HEK293 (cell line): Measurements from ENCODE around the gene SBF2.
"Not testable (repeated sequence)": the region's sequence is repeated elsewhere in the genome, so short reads cannot be mapped to it uniquely, and the experiment has no call there.

Source experiments
- CTCF ChIA-PET: fragments of 350-600 bp; formaldehyde crosslinking; extraction: SDS; loops from one replicate; lab custom pipeline; 2021; ENCODE audit warnings: antibody characterized with exemption; lab: Yijun Ruan, JAX
- POLR2A ChIA-PET: fragments of 300-600 bp; formaldehyde crosslinking; extraction: SDS; loops from one replicate; lab custom pipeline; 2020; ENCODE audit warnings: antibody characterized with exemption, inconsistent platforms; lab: Yijun Ruan, JAX
- H3K27ac ChIP-seq: fragments of 200-500 bp; sonication (Bioruptor generic); 2 replicates; pipeline ENCODE4 v1.5.1; 2014; ENCODE audit warnings: low read depth, low read length, control low read depth, inconsistent platforms; ENCODE audit errors: extremely low read depth
- H3K36me3 ChIP-seq, 2 experiments: fragments of 200-500 bp in 1 of 2; sonication (Bioruptor generic) in 1 of 2; 1 replicate in 1 of 2; 2 replicates in 1 of 2; pipeline ENCODE4 v1.5.1; 2014 to 2017; ENCODE audit warnings: inconsistent platforms in 2 of 2, low read length in 2 of 2; ENCODE audit not compliant: control insufficient read depth in 2 of 2, insufficient read depth in 1 of 2
- H3K4me1 ChIP-seq: fragments of 200-500 bp; sonication (Bioruptor generic); 2 replicates; pipeline ENCODE4 v1.5.1; 2014; ENCODE audit warnings: mild to moderate bottlenecking, low read length, inconsistent platforms; ENCODE audit not compliant: control insufficient read depth, insufficient read depth
- H3K4me3 ChIP-seq: 2 replicates; pipeline ENCODE4 v1.5.1; 2011; ENCODE audit warnings: low read depth, mild to moderate bottlenecking, control low read depth, low read length, moderate library complexity
- H3K9me3 ChIP-seq: fragments of 200-500 bp; sonication (Bioruptor generic); 2 replicates; pipeline ENCODE4 v1.5.1; 2014; ENCODE audit warnings: low read depth, low read length, inconsistent platforms; ENCODE audit not compliant: control insufficient read depth, insufficient read depth
- REPIN1 ChIP-seq: fragments of 450-650 bp; formaldehyde crosslinking; IDR thresholded peaks from 2 replicates; pipeline ENCODE4 v1.5.1; 2017; ENCODE audit warnings: missing biosample characterization, missing genetic modification characterization, low read depth
- ZEB2 ChIP-seq: fragments of 450-650 bp; formaldehyde crosslinking; IDR thresholded peaks from 2 replicates; pipeline ENCODE4 v1.5.1; 2016; ENCODE audit warnings: missing biosample characterization, missing genetic modification characterization
- ZNF2 ChIP-seq: fragments of 450-650 bp; formaldehyde crosslinking; IDR thresholded peaks from 2 replicates; pipeline ENCODE4 v1.5.1; 2016; ENCODE audit warnings: missing biosample characterization, missing genetic modification characterization
- ZNF214 ChIP-seq: fragments of 450-650 bp; formaldehyde crosslinking; IDR thresholded peaks from 2 replicates; pipeline ENCODE4 v1.5.1; 2017; ENCODE audit warnings: missing biosample characterization, mild to moderate bottlenecking, missing genetic modification characterization, borderline replicate concordance
- ZNF292 ChIP-seq: fragments of 450-650 bp; formaldehyde crosslinking; IDR thresholded peaks from 2 replicates; pipeline ENCODE4 v1.5.1; 2016; ENCODE audit warnings: low read depth, missing biosample characterization, missing genetic modification characterization, borderline replicate concordance
- ZNF324 ChIP-seq: fragments of 450-650 bp; formaldehyde crosslinking; IDR thresholded peaks from 2 replicates; pipeline ENCODE4 v1.5.1; 2016; ENCODE audit warnings: missing biosample characterization, missing genetic modification characterization
- ZNF335 ChIP-seq: fragments of 450-650 bp; formaldehyde crosslinking; conservative IDR thresholded peaks from 2 replicates; pipeline ENCODE4 v1.5.1; 2016; ENCODE audit warnings: missing biosample characterization, missing genetic modification characterization
- ZNF394 ChIP-seq: fragments of 450-650 bp; formaldehyde crosslinking; IDR thresholded peaks from 2 replicates; pipeline ENCODE4 v1.5.1; 2016; ENCODE audit warnings: missing biosample characterization, missing genetic modification characterization, mild to moderate bottlenecking, moderate library complexity, borderline replicate concordance
- ZNF416 ChIP-seq: fragments of 450-650 bp; formaldehyde crosslinking; IDR thresholded peaks from 2 replicates; pipeline ENCODE4 v1.5.1; 2016; ENCODE audit warnings: missing biosample characterization, missing genetic modification characterization
- ZNF433 ChIP-seq: fragments of 450-650 bp; formaldehyde crosslinking; IDR thresholded peaks from 2 replicates; pipeline ENCODE4 v1.5.1; 2016; ENCODE audit warnings: missing biosample characterization, missing genetic modification characterization, low read depth
- ZNF529 ChIP-seq: fragments of 450-650 bp; formaldehyde crosslinking; IDR thresholded peaks from 2 replicates; pipeline ENCODE4 v1.5.1; 2017; ENCODE audit warnings: missing genetic modification characterization, missing biosample characterization; ENCODE audit not compliant: insufficient replicate concordance
- ZNF664 ChIP-seq: fragments of 450-650 bp; formaldehyde crosslinking; IDR thresholded peaks from 2 replicates; pipeline ENCODE4 v1.5.1; 2016; ENCODE audit warnings: missing biosample characterization, missing genetic modification characterization
- ZNF843 ChIP-seq: fragments of 450-650 bp; formaldehyde crosslinking; IDR thresholded peaks from 2 replicates; pipeline ENCODE4 v1.5.1; 2016; ENCODE audit warnings: missing biosample characterization, missing genetic modification characterization
- TF ChIP-seq, protein P1 (sequence below): fragments of 450-650 bp; formaldehyde crosslinking; IDR thresholded peaks from 2 replicates; pipeline ENCODE4 v1.5.1; 2016; ENCODE audit warnings: missing biosample characterization, missing genetic modification characterization, borderline replicate concordance
- TF ChIP-seq, protein P2 (sequence below): fragments of 450-650 bp; formaldehyde crosslinking; IDR thresholded peaks from 2 replicates; pipeline ENCODE4 v1.5.1; 2017; ENCODE audit warnings: missing biosample characterization, missing genetic modification characterization
- TF ChIP-seq, protein P3 (sequence below): fragments of 450-650 bp; formaldehyde crosslinking; IDR thresholded peaks from 2 replicates; pipeline ENCODE4 v1.5.1; 2016; ENCODE audit warnings: missing biosample characterization, missing genetic modification characterization, low read depth
- TF ChIP-seq, protein P4 (sequence below): fragments of 450-650 bp; formaldehyde crosslinking; IDR thresholded peaks from 2 replicates; pipeline ENCODE4 v1.5.0; 2017; ENCODE audit warnings: missing biosample characterization, missing genetic modification characterization, borderline replicate concordance

SBF2 gene

DNA sequence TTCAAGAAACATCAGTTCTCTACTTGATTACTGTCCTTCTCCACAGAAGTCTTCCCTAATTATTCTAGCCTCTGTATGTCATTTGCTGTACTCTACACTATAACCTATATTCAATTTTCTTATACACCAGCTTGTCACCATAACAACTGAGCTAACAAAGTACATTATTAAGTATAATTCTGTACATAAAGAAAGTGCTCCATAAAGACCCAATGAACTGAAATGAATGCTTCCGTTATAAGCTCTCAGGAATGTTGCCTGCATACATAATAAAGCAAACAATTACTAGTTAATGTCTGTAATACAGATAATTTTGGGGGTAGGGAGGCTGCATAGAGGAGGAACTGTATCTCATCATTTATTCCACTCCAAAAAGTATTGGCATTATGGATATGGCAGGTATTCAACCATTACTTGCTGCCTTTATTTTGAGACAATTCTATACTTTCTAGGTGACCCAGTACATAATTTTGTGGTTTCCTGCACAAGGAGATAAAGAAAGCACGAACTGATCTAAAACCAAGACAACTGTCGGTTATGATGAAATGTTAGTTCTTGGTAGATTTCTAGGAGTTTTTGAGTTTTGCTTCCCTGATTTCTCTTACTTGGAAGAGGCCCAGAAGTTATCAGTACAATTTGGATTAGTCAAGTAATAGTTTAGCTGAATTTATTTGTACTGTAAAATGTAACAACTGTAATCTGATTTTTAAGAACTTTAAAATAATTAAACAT is 202.5 kb downstream of the SBF2 start:
- ChIA-PET POLR2A (no interaction called here), CTCF (interaction anchor here (0.6 to 1.7 kb wide), 6 partner anchors 11 to 301 kb away, joined by 3 to 11 read pairs (median 3); partner anchors contain the start of gene ADM)
- no peaks in the 10 kb centered on the region for H3K36me3 ChIP-seq
- H3K4me1 ChIP-seq, result no peaks in the 10 kb centered on the region
- H3K9me3 ChIP-seq, result no peaks in the 10 kb centered on the region
- no peak for TF ChIP-seq ZNF214 (tag by site-specific recombination)
- no peak for TF ChIP-seq ZNF843
- no peak for TF ChIP-seq ZNF2 (tag by site-specific recombination)
- TF ChIP-seq, protein P1, sequence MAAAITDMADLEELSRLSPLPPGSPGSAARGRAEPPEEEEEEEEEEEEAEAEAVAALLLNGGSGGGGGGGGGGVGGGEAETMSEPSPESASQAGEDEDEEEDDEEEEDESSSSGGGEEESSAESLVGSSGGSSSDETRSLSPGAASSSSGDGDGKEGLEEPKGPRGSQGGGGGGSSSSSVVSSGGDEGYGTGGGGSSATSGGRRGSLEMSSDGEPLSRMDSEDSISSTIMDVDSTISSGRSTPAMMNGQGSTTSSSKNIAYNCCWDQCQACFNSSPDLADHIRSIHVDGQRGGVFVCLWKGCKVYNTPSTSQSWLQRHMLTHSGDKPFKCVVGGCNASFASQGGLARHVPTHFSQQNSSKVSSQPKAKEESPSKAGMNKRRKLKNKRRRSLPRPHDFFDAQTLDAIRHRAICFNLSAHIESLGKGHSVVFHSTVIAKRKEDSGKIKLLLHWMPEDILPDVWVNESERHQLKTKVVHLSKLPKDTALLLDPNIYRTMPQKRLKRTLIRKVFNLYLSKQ, result no peak
- TF ChIP-seq REPIN1 (tag by site-specific recombination), result no peak
- TF ChIP-seq ZEB2, result no peak
- no peak for TF ChIP-seq ZNF394 (tag by site-specific recombination)
- TF ChIP-seq ZNF664 (tag by site-specific recombination), result no peak
- TF ChIP-seq ZNF433 (tag by site-specific recombination), result no peak
- no peak for TF ChIP-seq ZNF416 (tag by site-specific recombination)
- no peak for TF ChIP-seq ZNF335
- no peak overlapping the region for H3K27ac ChIP-seq
- H3K4me3 ChIP-seq, result no peak overlapping the region

DNA sequence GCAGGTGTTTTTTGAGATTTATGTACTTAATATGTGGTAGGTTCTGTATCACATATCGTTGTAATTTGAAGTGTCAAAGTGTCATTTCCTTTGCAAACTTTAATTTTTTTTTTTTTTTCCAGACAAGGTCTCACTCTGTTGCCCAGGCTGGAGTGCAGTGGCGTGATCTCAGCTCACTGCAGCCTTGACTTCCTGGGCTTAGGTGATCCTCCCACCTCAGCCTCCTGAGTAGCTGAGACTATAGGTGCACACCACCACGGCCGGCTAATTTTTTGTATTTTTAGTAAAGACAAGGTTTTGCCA is 206.1 kb downstream of the SBF2 start:
- H3K4me3 ChIP-seq, H3K36me3 ChIP-seq, H3K4me1 ChIP-seq, H3K27ac ChIP-seq, POLR2A ChIA-PET, H3K9me3 ChIP-seq: not testable (repeated sequence)
- CTCF ChIA-PET, result interaction anchor here (0.9 to 2.3 kb wide), 3 partner anchors 11 to 79 kb away, joined by 3 to 13 read pairs (median 4); no protein-coding TSS in a partner anchor

DNA sequence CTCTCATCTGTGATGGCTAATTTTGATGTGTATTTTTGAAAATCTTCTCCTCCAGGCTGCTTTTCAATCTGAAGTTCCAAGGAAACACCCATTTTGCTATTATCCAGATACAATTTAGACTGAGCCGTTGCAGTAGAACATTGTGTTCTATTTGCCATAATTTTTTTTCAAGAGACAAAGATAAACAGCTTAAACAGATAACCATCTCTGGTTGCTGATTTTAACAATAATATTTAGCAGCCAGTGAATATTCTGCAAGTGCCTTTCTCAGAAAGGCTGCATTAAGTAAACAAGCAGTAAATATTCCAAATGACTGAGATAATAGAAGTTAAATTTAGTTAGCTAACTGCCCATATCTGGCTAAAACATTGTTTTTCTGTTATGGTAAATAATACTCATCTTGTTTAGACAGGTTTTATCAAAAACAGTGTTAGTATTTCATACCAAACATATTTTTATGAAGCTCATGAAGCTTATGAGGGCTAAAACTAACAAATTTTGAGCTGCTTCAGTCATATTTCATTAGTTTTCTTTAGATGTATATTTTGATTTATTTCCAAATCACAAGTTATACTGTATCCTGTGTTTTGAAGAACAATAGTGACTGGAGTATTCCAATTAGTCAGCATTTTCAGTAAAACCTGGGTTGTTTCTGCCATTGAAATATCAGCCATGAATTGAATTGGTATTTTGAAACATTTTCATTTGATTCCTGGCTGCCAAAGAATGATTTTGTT is 206.7 kb downstream of the SBF2 start:
- Histone ChIP-seq H3K9me3 (no peaks in the 10 kb centered on the region), H3K27ac (no peak overlapping the region), H3K4me1 (no peaks in the 10 kb centered on the region), H3K36me3 (no peaks in the 10 kb centered on the region), H3K4me3 (no peak overlapping the region)
- ChIA-PET CTCF (interaction anchor here (0.9 to 2.3 kb wide), 3 partner anchors 10 to 79 kb away, joined by 3 to 13 read pairs (median 4); no protein-coding TSS in a partner anchor), POLR2A (no interaction called here)
- TF ChIP-seq ZNF292, result no peak
- TF ChIP-seq, protein P2, sequence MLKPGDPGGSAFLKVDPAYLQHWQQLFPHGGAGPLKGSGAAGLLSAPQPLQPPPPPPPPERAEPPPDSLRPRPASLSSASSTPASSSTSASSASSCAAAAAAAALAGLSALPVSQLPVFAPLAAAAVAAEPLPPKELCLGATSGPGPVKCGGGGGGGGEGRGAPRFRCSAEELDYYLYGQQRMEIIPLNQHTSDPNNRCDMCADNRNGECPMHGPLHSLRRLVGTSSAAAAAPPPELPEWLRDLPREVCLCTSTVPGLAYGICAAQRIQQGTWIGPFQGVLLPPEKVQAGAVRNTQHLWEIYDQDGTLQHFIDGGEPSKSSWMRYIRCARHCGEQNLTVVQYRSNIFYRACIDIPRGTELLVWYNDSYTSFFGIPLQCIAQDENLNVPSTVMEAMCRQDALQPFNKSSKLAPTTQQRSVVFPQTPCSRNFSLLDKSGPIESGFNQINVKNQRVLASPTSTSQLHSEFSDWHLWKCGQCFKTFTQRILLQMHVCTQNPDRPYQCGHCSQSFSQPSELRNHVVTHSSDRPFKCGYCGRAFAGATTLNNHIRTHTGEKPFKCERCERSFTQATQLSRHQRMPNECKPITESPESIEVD, result peak; percentile 11; the same call in 1 of the 2 replicates

DNA sequence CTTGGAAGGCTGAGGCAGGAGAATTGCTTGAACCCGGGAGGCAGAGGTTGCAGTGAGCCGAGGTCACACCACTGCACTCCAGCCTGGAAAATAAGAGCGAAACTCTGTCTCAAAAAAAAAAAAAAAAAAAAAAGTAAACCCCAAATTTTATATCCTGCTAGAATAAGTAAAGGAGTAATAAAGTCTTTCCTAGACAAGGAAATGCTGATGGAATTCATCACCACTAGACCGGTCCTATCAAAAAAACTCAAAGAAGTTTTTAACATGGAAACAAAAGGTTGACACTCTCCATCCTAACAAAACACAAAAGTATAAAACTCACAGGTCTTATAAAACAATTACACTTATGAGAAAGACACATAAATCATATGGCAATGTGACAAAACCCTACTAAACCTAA is 213.9 kb downstream of the SBF2 start:
- Histone ChIP-seq H3K4me3 (no peak overlapping the region), H3K9me3 (no peaks in the 10 kb centered on the region), H3K36me3 (no peaks in the 10 kb centered on the region), H3K4me1 (no peaks in the 10 kb centered on the region), H3K27ac (no peak overlapping the region)
- ChIA-PET POLR2A (no interaction called here), CTCF (no interaction called here)
- TF ChIP-seq ZNF529 (tag by site-specific recombination) (peak; percentile 9), ZNF324 (tag by site-specific recombination) (no peak)
- TF ChIP-seq, protein P3, sequence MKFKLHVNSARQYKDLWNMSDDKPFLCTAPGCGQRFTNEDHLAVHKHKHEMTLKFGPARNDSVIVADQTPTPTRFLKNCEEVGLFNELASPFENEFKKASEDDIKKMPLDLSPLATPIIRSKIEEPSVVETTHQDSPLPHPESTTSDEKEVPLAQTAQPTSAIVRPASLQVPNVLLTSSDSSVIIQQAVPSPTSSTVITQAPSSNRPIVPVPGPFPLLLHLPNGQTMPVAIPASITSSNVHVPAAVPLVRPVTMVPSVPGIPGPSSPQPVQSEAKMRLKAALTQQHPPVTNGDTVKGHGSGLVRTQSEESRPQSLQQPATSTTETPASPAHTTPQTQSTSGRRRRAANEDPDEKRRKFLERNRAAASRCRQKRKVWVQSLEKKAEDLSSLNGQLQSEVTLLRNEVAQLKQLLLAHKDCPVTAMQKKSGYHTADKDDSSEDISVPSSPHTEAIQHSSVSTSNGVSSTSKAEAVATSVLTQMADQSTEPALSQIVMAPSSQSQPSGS (tag by site-specific recombination), result no peak
- TF ChIP-seq, protein P4, sequence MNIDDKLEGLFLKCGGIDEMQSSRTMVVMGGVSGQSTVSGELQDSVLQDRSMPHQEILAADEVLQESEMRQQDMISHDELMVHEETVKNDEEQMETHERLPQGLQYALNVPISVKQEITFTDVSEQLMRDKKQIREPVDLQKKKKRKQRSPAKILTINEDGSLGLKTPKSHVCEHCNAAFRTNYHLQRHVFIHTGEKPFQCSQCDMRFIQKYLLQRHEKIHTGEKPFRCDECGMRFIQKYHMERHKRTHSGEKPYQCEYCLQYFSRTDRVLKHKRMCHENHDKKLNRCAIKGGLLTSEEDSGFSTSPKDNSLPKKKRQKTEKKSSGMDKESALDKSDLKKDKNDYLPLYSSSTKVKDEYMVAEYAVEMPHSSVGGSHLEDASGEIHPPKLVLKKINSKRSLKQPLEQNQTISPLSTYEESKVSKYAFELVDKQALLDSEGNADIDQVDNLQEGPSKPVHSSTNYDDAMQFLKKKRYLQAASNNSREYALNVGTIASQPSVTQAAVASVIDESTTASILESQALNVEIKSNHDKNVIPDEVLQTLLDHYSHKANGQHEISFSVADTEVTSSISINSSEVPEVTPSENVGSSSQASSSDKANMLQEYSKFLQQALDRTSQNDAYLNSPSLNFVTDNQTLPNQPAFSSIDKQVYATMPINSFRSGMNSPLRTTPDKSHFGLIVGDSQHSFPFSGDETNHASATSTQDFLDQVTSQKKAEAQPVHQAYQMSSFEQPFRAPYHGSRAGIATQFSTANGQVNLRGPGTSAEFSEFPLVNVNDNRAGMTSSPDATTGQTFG (tag by site-specific recombination), result no peak
